GM21423 (cell line): Measurements from ENCODE around the gene TRAK1.
A peak's percentile ranks its signal among the peaks of the same experiment; 100 is the strongest.

Experiments
- ATAC-seq: cut with Tn5 transposase; IDR thresholded peaks from one replicate; pipeline ENCODE4 v1.9.1; 2021; ENCODE audit warnings: mild to moderate bottlenecking, moderate library complexity; ENCODE audit not compliant: unreplicated experiment

TRAK1 gene

GRCh38 chr3:42175386-42176240 is 84.5 kb downstream of the TRAK1 start:
- no peak for ATAC-seq

GRCh38 chr3:42176242-42177034 is 85.3 kb downstream of the TRAK1 start:
- ATAC-seq = no peak

GRCh38 chr3:42177068-42177800 is 86.1 kb downstream of the TRAK1 start:
- ATAC-seq = no peak

GRCh38 chr3:42177801-42178150 is 86.6 kb downstream of the TRAK1 start:
- ATAC-seq = no peak

GRCh38 chr3:42179110-42179725 is 88.1 kb downstream of the TRAK1 start:
- ATAC-seq = no peak

GRCh38 chr3:42180901-42181300 is 89.7 kb downstream of the TRAK1 start:
- no peak for ATAC-seq

GRCh38 chr3:42182555-42182954 is 91.4 kb downstream of the TRAK1 start:
- no peak for ATAC-seq

- ATAC-seq = no peak
Measured at GRCh38 chr3:42183991-42184632, 93.0 kb downstream of the TRAK1 start.

- ATAC-seq = no peak
Measured at GRCh38 chr3:42184651-42185443, 93.7 kb downstream of the TRAK1 start.

- ATAC-seq = no peak
Measured at GRCh38 chr3:42187936-42188335, 96.8 kb downstream of the TRAK1 start.

GRCh38 chr3:42188376-42188775 is 97.2 kb downstream of the TRAK1 start:
- no peak for ATAC-seq

GRCh38 chr3:42189001-42189460 is 97.9 kb downstream of the TRAK1 start:
- no peak for ATAC-seq

GRCh38 chr3:42189736-42190135 is 98.6 kb downstream of the TRAK1 start:
- ATAC-seq = no peak

- no peak for ATAC-seq
Measured at GRCh38 chr3:42190701-42191442, 99.7 kb downstream of the TRAK1 start.

- no peak for ATAC-seq
Measured at GRCh38 chr3:42191443-42191747, 100.2 kb downstream of the TRAK1 start.

- ATAC-seq = peak; percentile 37
Measured at GRCh38 chr3:42192334-42193200, 101.4 kb downstream of the TRAK1 start.

GRCh38 chr3:42194943-42195510 is 103.9 kb downstream of the TRAK1 start:
- ATAC-seq = no peak

- ATAC-seq = peak; percentile 63
Measured at GRCh38 chr3:42195879-42196330, 104.7 kb downstream of the TRAK1 start.
